GM21786 (cell line): ENCODE results near the gene LRRC4C.
A peak's percentile ranks its signal among the peaks of the same experiment; 100 is the strongest.
"Not testable (repeated sequence)": the region's sequence is repeated elsewhere in the genome, so short reads cannot be mapped to it uniquely, and the experiment has no call there.

ENCODE experiments used
- ATAC-seq: cut with Tn5 transposase; IDR thresholded peaks from one replicate; pipeline ENCODE4 v1.9.1; 2021; ENCODE audit not compliant: unreplicated experiment

Gene LRRC4C

GRCh38 chr11:40186437-40187263, 1272.8 kb downstream of the LRRC4C start:
- no peak for ATAC-seq

DNA sequence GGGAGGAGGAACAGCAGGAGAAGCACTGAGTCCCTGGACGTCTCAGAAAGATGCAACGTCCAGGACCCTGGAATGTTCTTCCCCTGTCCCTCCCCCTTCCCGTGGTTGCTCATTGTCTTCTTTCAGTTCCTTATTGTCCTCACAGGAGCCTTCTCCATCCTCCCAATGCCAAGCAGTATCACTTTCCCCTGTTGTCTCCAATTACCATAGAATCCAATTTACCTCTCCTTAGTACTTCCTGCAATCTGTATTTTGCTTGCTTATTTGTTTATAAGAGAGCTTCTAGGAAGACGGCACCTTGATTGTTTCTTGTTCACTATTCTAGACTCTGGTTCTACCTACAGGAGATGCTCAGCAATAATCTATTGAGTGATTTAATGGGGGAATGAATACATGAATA, 1273.7 kb downstream of the LRRC4C start:
- ATAC-seq, result no peak

DNA sequence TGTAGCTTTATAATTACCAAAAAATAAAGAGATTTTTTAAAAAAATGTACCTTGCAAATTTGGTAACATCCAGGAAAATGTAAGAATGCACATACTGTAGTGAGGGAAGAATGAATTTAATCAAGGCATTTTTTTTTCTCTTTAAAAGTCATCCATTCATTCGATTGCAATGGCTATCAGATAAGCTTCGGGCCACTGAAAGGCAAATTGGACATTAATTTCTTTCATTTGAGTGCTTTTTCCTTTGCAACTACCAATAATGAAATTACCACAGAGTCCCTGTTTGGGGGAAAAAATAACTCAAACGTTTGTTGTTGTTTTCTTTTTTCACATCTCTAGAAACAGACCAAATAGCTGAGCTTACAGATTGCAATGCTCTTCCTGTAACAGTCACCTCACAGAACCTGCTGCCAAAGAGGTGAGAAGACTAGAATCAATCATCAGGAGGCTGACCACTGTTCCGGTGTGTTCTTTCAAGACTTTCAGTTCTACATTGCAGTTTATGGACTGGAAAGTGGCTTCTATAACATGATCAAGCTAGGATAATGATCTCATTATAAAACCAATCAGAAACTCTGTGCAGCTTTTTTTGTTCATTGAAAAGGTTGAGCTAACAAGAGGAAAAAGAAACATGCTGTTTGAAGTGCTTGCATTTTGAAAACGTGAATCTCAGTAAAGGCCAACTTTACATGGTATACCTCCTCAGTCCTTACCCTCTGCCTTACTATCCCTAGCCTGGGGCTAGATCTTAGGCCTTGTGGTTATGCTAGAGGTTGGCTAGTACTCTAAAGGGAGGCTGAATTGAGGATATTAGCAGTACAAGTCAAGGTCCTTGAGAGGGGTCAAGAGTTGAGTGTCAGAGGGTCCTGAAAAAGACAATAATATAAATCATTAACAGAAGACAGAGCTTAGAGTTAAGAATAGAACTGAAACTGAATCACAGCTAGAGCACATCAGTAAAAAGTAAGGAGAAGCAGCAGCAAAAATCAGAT, 1276.1 kb downstream of the LRRC4C start:
- peak; percentile 86 for ATAC-seq

GRCh38 chr11:40179541-40179940, 1279.9 kb downstream of the LRRC4C start:
- no peak for ATAC-seq

DNA sequence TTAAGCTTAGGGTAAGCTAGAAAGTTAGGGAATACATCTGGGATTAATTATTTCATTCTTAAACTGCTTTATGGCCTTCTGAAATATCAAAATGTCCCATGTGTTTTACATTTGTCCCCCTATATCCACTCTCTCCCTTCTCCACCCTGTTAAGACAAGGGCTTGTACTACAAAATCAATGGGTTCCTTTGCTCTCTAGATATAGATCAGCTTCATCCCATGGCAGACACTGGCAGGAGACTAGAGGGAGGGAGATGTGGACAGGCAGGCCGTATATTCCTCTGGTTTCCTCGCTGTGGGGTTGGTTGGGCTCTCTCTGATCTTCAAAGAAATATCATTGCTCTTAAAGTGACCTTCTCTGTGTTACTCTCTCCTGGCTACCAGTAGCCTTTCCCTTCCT, 1281.0 kb downstream of the LRRC4C start:
- ATAC-seq, result no peak

- no peak for ATAC-seq
Measured at GRCh38 chr11:40175980-40176379, 1283.5 kb downstream of the LRRC4C start.

GRCh38 chr11:40170078-40170477, 1289.4 kb downstream of the LRRC4C start:
- peak; percentile 40 for ATAC-seq

- peak; percentile 94 for ATAC-seq
Measured at GRCh38 chr11:40168414-40168813, 1291.0 kb downstream of the LRRC4C start.

- not testable (repeated sequence) for ATAC-seq
Measured at GRCh38 chr11:40167805-40168204, 1291.6 kb downstream of the LRRC4C start.

GRCh38 chr11:40166892-40167291, 1292.6 kb downstream of the LRRC4C start:
- no peak for ATAC-seq

- ATAC-seq, result no peak
Measured at GRCh38 chr11:40162901-40163883, 1296.3 kb downstream of the LRRC4C start.

DNA sequence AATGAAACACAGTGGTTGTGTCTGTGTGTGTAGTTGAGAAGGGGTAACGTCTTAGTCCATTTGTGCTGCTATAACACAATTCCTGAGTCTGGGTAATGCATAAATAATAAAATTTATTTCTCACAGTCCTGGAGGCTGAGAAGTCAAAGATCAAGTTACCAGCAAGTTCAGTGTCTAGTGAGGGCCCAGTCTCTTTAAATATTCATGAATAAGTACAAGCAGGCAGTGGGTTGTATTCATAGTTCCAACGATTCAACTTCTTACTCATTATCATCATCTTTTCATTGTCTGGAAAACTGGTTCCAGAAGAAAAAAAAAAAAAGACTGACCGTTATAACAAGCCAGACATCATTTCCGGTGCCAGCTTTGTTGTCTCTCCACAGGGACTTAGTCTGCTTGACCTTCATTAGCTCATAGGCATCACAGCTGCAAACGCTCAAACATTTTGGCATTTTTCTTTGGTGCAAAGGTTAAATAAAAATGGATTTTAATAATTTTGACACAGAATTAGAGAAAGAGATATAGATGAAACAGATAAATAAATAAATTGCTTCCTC, 1297.5 kb downstream of the LRRC4C start:
- ATAC-seq, result no peak

DNA sequence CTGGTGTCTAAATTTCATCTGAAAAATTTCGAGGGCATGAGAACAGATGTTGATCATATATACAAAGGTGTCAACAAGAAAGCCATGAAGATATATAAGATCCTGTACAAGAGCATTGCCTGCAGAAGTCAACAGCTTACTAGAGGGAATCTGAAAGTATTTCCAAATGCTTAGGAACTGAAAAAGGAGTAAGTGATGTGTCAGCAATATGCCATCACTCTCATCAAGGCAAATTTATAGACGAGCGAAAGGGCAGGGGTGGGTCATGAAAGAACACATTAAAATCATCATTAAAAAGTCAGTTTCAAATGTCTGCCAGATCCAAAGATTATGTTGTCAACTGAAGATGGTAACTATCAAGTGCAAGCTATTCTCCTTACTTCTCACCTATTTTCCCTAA, 1299.0 kb downstream of the LRRC4C start:
- ATAC-seq, result no peak

DNA sequence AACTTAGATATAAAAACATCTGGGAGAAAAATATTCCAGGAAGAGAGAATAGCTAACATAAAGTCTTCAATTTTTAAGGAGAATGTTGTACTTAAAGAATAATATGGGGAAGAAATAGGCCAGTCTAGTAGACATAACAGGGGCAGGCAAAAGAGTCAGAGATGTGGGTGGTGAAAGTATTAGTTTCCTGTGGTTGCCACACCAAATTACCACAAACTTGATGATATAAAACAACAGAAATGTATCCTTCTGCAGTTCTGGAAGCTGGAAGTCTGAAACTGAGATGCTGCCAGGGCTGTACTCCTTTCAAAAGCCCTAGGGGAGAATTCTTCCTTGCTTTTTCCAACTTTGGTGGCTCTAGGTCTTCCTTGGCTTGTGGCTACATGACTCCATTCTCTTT, 1309.7 kb downstream of the LRRC4C start:
- no peak for ATAC-seq

GRCh38 chr11:40140560-40140959, 1318.9 kb downstream of the LRRC4C start:
- ATAC-seq, result no peak

DNA sequence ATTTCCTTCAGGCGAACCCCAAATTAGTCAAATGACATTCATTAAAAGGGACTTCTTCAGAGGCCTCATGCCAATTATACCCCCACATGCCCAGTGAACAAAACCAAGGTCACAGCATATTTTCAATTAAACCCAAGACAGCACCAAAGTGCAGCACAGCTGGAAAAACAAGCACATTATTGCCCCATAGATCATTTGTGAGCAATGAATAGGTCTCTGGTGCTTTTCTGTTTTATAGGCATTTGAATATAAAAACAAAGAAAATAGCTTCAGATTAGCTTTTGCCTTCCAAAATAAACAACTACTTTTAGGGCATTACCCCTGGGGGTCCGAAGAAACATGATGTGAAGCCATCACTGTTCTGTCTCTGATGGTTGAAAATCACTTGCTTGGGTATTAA, 1319.9 kb downstream of the LRRC4C start:
- no peak for ATAC-seq

DNA sequence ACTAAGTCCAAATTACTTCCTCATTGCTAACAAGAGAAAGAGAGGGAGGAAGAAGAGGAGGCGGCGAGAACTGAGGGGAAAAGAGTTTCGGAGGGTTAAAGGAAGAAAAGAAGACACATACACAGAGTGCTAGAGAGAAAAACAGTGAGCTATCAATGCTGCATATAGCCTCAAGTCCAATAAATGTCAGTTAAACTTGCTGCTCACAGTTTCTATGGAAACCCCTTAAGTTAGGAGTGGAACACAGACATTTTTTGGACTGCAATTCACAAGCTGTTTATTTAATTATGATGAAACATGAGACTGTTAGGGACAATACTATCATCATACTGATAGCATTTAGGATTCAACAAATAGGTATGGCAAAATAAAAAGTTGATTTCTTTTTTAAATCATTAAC, 1320.4 kb downstream of the LRRC4C start:
- no peak for ATAC-seq

GRCh38 chr11:40134820-40135570, 1324.5 kb downstream of the LRRC4C start:
- no peak for ATAC-seq

DNA sequence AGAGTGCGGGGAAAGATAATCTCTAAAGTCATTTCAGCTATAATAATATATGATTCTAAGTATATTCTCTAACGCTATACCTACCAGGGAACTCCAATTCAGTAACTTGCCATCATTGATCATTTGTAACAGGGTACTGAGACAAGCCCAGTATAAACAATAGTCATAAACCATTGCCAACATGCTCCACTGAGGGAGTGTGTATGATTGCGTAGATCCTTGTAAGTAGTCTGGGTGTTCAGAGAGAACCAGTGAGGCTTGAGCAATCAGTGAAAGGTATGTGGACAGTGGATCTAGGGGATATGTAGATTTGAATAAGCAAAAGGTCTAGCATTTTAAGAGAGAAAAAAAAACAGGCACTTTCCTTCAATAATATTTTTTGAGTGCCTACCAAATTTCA, 1326.0 kb downstream of the LRRC4C start:
- no peak for ATAC-seq

DNA sequence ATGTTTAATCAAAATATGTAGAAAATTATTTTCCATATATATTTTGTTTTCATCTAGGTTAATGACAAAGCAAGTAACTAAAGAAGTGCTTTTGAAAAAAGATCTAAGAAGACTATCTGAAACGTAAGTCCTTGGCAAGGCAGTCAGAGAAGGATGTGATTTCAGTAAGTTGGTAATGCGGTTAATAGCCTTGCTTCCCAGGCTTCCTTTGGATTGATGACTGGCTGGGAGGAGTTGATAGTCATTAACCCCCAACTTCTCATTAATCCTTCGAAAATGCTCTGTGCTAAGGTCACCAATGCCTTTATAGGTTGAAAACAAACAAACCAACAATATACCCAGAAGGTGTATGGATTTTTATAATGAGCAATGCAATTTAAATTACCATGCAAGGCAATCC, 1326.5 kb downstream of the LRRC4C start:
- ATAC-seq, result no peak
